ENCODE data around the gene FSHR. TPM values are rescaled to one million over a fixed set of nuclear protein-coding genes. Genes with fewer than 3 reads are reported as not detected.

The FSHR gene
- not detected for total RNA-seq

- DNase-seq (ENCODE audit: low spot score), result no peak
- ATAC-seq, result no peak
These were observed at the start of gene FSHR for GRCh38 chr2:49154140-49154539. Gene FSHR, minus strand, starts transcription at chr2:49154515. Its CDS starts 98 bp downstream, at chr2:49154417.

GRCh38 chr2:49199266-49199665, 45.0 kb upstream of the FSHR start:
- DNase-seq (ENCODE audit: low spot score) (no peak), ATAC-seq (no peak)

GRCh38 chr2:49194701-49195100, 40.4 kb upstream of the FSHR start:
- ATAC-seq (no peak), DNase-seq (ENCODE audit: low spot score) (no peak)

GRCh38 chr2:49192036-49192435, 37.7 kb upstream of the FSHR start:
- ATAC-seq, result no peak
- DNase-seq (ENCODE audit: low spot score), result no peak

GRCh38 chr2:49189512-49190225, 35.4 kb upstream of the FSHR start:
- DNase-seq (ENCODE audit: low spot score) (no peak), ATAC-seq (no peak)

GRCh38 chr2:49186050-49186648, 31.8 kb upstream of the FSHR start:
- DNase-seq (ENCODE audit: low spot score) (no peak), ATAC-seq (no peak)

GRCh38 chr2:49178656-49179055, 24.3 kb upstream of the FSHR start:
- DNase-seq (ENCODE audit: low spot score), result no peak
- ATAC-seq, result no peak

GRCh38 chr2:49177194-49177593, 22.9 kb upstream of the FSHR start:
- DNase-seq (ENCODE audit: low spot score) (no peak), ATAC-seq (no peak)

GRCh38 chr2:49175831-49176230, 21.5 kb upstream of the FSHR start:
- ATAC-seq, result no peak
- no peak for DNase-seq (ENCODE audit: low spot score)

- ATAC-seq, result no peak
- DNase-seq (ENCODE audit: low spot score), result no peak
These were observed 20.4 kb upstream of the FSHR start for GRCh38 chr2:49174750-49175149.

GRCh38 chr2:49167131-49167530, 12.8 kb upstream of the FSHR start:
- DNase-seq (ENCODE audit: low spot score), result no peak

GRCh38 chr2:49165662-49166061, 11.3 kb upstream of the FSHR start:
- no peak for ATAC-seq
- DNase-seq (ENCODE audit: low spot score), result no peak

More at GRCh38 chr2:49167131-49167530, 12.8 kb upstream of the FSHR start:
- ATAC-seq, result no peak

GRCh38 chr2:49164729-49165128, 10.4 kb upstream of the FSHR start:
- ATAC-seq (no peak), DNase-seq (ENCODE audit: low spot score) (no peak)

- no peak for DNase-seq (ENCODE audit: low spot score)
- ATAC-seq, result no peak
These were observed 7.8 kb upstream of the FSHR start for GRCh38 chr2:49162151-49162550.

GRCh38 chr2:49154891-49155290, 576 bp upstream of the FSHR start:
- ATAC-seq (no peak), DNase-seq (ENCODE audit: low spot score) (no peak)

- no peak for ATAC-seq
- no peak for DNase-seq (ENCODE audit: low spot score)
These were observed 1.1 kb downstream of the FSHR start for GRCh38 chr2:49153252-49153651.

- no peak for ATAC-seq
- DNase-seq (ENCODE audit: low spot score), result no peak
These were observed 1.5 kb downstream of the FSHR start for GRCh38 chr2:49152824-49153223.

- ATAC-seq, result no peak
- DNase-seq (ENCODE audit: low spot score), result no peak
These were observed 7.9 kb downstream of the FSHR start for GRCh38 chr2:49146401-49146800.

- no peak for DNase-seq (ENCODE audit: low spot score)
- ATAC-seq, result no peak
These were observed 22.5 kb downstream of the FSHR start for GRCh38 chr2:49131801-49132200.

GRCh38 chr2:49129034-49129433, 25.3 kb downstream of the FSHR start:
- DNase-seq (ENCODE audit: low spot score), result no peak
- ATAC-seq, result no peak

GRCh38 chr2:49123600-49123999, 30.7 kb downstream of the FSHR start:
- DNase-seq (ENCODE audit: low spot score), result no peak
- no peak for ATAC-seq

GRCh38 chr2:49122107-49122506, 32.2 kb downstream of the FSHR start:
- ATAC-seq (no peak), DNase-seq (ENCODE audit: low spot score) (no peak)

- no peak for ATAC-seq
- no peak for DNase-seq (ENCODE audit: low spot score)
These were observed 41.3 kb downstream of the FSHR start for GRCh38 chr2:49113046-49113445.

Data from left lobe of liver (tissue), 2 donors.